ENCODE measurements around the gene SPTLC3.

SPTLC3 gene

GRCh38 chr20:13142143-13142542 is 133.4 kb downstream of the SPTLC3 start:
- no peak for DNase-seq

GRCh38 chr20:13147071-13147963 is 138.5 kb downstream of the SPTLC3 start:
- DNase-seq = no peak

- DNase-seq = no peak
Observed at GRCh38 chr20:13147971-13148370, 139.2 kb downstream of the SPTLC3 start.

- no peak for DNase-seq
Observed at GRCh38 chr20:13148402-13148801, 139.6 kb downstream of the SPTLC3 start.

GRCh38 chr20:13148961-13149360 is 140.2 kb downstream of the SPTLC3 start:
- DNase-seq = no peak

GRCh38 chr20:13149371-13150105 is 140.8 kb downstream of the SPTLC3 start:
- DNase-seq = no peak

- no peak for DNase-seq
Observed at GRCh38 chr20:13158369-13158768, 149.6 kb downstream of the SPTLC3 start.

GRCh38 chr20:13159889-13160288 is 151.1 kb downstream of the SPTLC3 start:
- no peak for DNase-seq

GRCh38 chr20:13165203-13165602 is 156.4 kb downstream of the SPTLC3 start:
- no peak for DNase-seq

GRCh38 chr20:13166011-13166410 is 157.2 kb downstream of the SPTLC3 start:
- no peak for DNase-seq

GRCh38 chr20:13166437-13166836 is 157.7 kb downstream of the SPTLC3 start:
- no peak for DNase-seq

- no peak for DNase-seq
Observed at GRCh38 chr20:13169086-13169485, 160.3 kb downstream of the SPTLC3 start.

- DNase-seq = no peak
Observed at GRCh38 chr20:13170771-13171170, 162.0 kb downstream of the SPTLC3 start.

- no peak for DNase-seq
Observed at GRCh38 chr20:13173201-13173600, 164.4 kb downstream of the SPTLC3 start.

GRCh38 chr20:13174402-13174801 is 165.6 kb downstream of the SPTLC3 start:
- no peak for DNase-seq

GRCh38 chr20:13180986-13181889 is 172.5 kb downstream of the SPTLC3 start:
- DNase-seq = no peak

- DNase-seq = no peak
Observed at GRCh38 chr20:13183005-13183404, 174.2 kb downstream of the SPTLC3 start.

GRCh38 chr20:13186043-13186774 is 177.4 kb downstream of the SPTLC3 start:
- no peak for DNase-seq

- no peak for DNase-seq
Observed at GRCh38 chr20:13187899-13188298, 179.1 kb downstream of the SPTLC3 start.

GRCh38 chr20:13199279-13199678 is 190.5 kb downstream of the SPTLC3 start:
- DNase-seq = no peak

GRCh38 chr20:13200767-13201500 is 192.2 kb downstream of the SPTLC3 start:
- DNase-seq = no peak

GRCh38 chr20:13202565-13202964 is 193.8 kb downstream of the SPTLC3 start:
- no peak for DNase-seq

Data from activated naive CD4-positive, alpha-beta T cell (primary cell).